HepG2 (cell line): Measurements from ENCODE around the gene DDX6. TPM values are rescaled to one million over a fixed set of nuclear protein-coding genes. Genes with fewer than 3 reads are reported as not detected.

Source experiments
- CC2D1A ChIP-seq: sonication (generic); formaldehyde crosslinking; IDR thresholded peaks from 2 replicates; pipeline ENCODE4 v1.8.1; 2023; ENCODE audit warnings: mild to moderate bottlenecking, missing genetic modification reagents
- ELF3 ChIP-seq: IDR thresholded peaks from 2 replicates; pipeline ENCODE4 v1.6.1; 2016; ENCODE audit warnings: missing genetic modification reagents, missing compliant biosample characterization
- NFRKB ChIP-seq: fragments of 450-650 bp; IDR thresholded peaks from 2 replicates; pipeline ENCODE4 v1.6.1; 2017
- ZNF20 ChIP-seq: sonication (generic); formaldehyde crosslinking; IDR thresholded peaks from 2 replicates; pipeline ENCODE4 v1.4.0; 2020; ENCODE audit warnings: mild to moderate bottlenecking, moderate library complexity, missing genetic modification reagents
- ZNF235 ChIP-seq: sonication (generic); formaldehyde crosslinking; IDR thresholded peaks from 2 replicates; pipeline ENCODE4 v1.8.1; 2023; ENCODE audit warnings: mild to moderate bottlenecking, missing genetic modification reagents, borderline replicate concordance
- ZNF468 ChIP-seq: sonication (generic); formaldehyde crosslinking; IDR thresholded peaks from 2 replicates; pipeline ENCODE4 v1.8.0; 2022; ENCODE audit warnings: mild to moderate bottlenecking, moderate library complexity, missing genetic modification reagents
- polyA plus RNA-seq, 8 experiments: library from polyadenylated mRNA; depleted of rRNA in 3 of 8; stranded (reverse) in 7 of 8; unstranded in 1 of 8; fragments of >200 nt; fragmentation: Illumina TruSeq in 4 of 8; extraction: Trizol in 4 of 8; gene quantifications; 2 replicates each; pipeline versions ENCODE4 v1.2.1 to v1.2.3, GENCODE V29; 2011 to 2016; ENCODE audit warnings: low read depth in 4 of 8, missing spikeins in 1 of 8, mixed read lengths in 1 of 8; ENCODE audit not compliant: insufficient read depth in 1 of 8
- total RNA-seq, 5 experiments: library from RNA; depleted of rRNA; stranded (reverse); fragments of >200 nt; fragmentation: Illumina TruSeq; extraction: Trizol; gene quantifications; 2 replicates each; pipeline ENCODE4 v1.2.3, GENCODE V29; 2016; ENCODE audit warnings: low read depth in 1 of 5
- TF ChIP-seq, protein P1 (sequence below): sonication (generic); formaldehyde crosslinking; IDR thresholded peaks from 2 replicates; pipeline ENCODE4 v1.4.0; 2020; ENCODE audit warnings: missing genetic modification reagents
- TF ChIP-seq, protein P2 (sequence below): sonication (generic); formaldehyde crosslinking; IDR thresholded peaks from 2 replicates; pipeline ENCODE4 v1.4.0; 2020; ENCODE audit warnings: missing genetic modification reagents
- TF ChIP-seq, protein P3 (sequence below): sonication (generic); formaldehyde crosslinking; IDR thresholded peaks from 2 replicates; pipeline ENCODE4 v1.4.0; 2020; ENCODE audit warnings: missing genetic modification reagents
- TF ChIP-seq, protein P4 (sequence below): sonication (generic); formaldehyde crosslinking; IDR thresholded peaks from 2 replicates; pipeline ENCODE4 v1.5.0; 2020; ENCODE audit warnings: mild to moderate bottlenecking, missing genetic modification reagents, borderline replicate concordance

The DDX6 gene
- total and polyA plus RNA-seq, 2 of the 13 experiments (the other 11 are each of a cell fraction or from before 2014, with no cell fraction given): 20.9 to 59.2 TPM

DNA sequence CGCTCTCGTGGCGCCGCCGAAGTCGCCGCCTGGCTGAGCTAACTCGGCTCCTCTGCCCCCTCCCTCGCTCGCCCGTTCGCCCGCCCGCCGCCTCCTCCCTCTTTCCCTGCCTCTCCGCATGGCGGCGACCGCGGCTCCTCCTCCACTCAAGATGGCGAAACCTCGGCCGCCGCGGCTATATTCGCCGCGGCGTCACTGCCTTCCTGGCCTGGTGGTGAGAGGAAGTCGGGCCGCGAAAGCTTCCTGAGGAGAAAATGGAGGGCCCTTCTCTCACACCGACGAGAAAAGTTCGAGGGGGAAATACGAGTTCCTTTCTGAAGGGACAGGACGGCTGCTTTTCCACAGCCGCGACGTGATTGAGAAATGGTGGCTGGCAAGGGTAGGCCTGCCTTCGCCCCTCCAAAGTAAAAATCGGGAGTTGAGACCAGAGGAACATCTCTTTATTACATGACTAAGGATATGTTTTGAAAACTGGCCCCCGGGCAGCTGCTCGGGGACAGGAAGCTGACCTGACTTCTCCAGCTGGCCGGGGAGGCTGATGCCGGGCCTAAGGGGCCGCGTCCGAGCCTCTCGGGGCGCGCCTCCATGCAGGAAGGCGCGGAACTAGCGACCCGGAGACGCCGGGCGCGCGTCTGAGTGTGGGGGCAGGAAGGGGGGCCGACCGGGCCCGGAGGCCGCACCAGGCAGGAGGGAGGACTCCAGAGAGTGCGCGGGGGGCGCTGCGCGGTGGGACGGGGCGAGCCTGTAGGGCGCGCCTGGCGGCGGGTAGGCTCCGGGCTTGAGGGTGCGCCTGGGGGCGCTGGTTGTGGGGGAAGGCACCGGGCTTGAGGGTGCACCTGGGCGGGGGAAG lies at the start of gene DDX6 (continued):
- TF ChIP-seq, protein P1, sequence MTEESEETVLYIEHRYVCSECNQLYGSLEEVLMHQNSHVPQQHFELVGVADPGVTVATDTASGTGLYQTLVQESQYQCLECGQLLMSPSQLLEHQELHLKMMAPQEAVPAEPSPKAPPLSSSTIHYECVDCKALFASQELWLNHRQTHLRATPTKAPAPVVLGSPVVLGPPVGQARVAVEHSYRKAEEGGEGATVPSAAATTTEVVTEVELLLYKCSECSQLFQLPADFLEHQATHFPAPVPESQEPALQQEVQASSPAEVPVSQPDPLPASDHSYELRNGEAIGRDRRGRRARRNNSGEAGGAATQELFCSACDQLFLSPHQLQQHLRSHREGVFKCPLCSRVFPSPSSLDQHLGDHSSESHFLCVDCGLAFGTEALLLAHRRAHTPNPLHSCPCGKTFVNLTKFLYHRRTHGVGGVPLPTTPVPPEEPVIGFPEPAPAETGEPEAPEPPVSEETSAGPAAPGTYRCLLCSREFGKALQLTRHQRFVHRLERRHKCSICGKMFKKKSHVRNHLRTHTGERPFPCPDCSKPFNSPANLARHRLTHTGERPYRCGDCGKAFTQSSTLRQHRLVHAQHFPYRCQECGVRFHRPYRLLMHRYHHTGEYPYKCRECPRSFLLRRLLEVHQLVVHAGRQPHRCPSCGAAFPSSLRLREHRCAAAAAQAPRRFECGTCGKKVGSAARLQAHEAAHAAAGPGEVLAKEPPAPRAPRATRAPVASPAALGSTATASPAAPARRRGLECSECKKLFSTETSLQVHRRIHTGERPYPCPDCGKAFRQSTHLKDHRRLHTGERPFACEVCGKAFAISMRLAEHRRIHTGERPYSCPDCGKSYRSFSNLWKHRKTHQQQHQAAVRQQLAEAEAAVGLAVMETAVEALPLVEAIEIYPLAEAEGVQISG (CRISPR knock-in tag): no peak; the same call in 1 of the 2 replicates
- 0 out of 2 replicates have a peak, but pooled peaks have one; percentile 51 for TF ChIP-seq ZNF235 (CRISPR knock-in tag)
- peak; percentile 67 for TF ChIP-seq NFRKB
- TF ChIP-seq, protein P2, sequence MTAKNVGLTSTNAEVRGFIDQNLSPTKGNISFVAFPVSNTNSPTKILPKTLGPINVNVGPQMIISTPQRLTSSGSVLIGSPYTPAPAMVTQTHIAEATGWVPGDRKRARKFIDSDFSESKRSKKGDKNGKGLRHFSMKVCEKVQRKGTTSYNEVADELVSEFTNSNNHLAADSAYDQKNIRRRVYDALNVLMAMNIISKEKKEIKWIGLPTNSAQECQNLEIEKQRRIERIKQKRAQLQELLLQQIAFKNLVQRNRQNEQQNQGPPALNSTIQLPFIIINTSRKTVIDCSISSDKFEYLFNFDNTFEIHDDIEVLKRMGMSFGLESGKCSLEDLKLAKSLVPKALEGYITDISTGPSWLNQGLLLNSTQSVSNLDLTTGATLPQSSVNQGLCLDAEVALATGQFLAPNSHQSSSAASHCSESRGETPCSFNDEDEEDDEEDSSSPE (CRISPR knock-in tag): peak; percentile 51
- TF ChIP-seq, protein P3, sequence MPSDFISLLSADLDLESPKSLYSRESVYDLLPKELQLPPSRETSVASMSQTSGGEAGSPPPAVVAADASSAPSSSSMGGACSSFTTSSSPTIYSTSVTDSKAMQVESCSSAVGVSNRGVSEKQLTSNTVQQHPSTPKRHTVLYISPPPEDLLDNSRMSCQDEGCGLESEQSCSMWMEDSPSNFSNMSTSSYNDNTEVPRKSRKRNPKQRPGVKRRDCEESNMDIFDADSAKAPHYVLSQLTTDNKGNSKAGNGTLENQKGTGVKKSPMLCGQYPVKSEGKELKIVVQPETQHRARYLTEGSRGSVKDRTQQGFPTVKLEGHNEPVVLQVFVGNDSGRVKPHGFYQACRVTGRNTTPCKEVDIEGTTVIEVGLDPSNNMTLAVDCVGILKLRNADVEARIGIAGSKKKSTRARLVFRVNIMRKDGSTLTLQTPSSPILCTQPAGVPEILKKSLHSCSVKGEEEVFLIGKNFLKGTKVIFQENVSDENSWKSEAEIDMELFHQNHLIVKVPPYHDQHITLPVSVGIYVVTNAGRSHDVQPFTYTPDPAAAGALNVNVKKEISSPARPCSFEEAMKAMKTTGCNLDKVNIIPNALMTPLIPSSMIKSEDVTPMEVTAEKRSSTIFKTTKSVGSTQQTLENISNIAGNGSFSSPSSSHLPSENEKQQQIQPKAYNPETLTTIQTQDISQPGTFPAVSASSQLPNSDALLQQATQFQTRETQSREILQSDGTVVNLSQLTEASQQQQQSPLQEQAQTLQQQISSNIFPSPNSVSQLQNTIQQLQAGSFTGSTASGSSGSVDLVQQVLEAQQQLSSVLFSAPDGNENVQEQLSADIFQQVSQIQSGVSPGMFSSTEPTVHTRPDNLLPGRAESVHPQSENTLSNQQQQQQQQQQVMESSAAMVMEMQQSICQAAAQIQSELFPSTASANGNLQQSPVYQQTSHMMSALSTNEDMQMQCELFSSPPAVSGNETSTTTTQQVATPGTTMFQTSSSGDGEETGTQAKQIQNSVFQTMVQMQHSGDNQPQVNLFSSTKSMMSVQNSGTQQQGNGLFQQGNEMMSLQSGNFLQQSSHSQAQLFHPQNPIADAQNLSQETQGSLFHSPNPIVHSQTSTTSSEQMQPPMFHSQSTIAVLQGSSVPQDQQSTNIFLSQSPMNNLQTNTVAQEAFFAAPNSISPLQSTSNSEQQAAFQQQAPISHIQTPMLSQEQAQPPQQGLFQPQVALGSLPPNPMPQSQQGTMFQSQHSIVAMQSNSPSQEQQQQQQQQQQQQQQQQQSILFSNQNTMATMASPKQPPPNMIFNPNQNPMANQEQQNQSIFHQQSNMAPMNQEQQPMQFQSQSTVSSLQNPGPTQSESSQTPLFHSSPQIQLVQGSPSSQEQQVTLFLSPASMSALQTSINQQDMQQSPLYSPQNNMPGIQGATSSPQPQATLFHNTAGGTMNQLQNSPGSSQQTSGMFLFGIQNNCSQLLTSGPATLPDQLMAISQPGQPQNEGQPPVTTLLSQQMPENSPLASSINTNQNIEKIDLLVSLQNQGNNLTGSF (CRISPR knock-in tag): 0 out of 2 replicates have a peak, but pooled peaks have one; percentile 44
- no peak for TF ChIP-seq CC2D1A (CRISPR knock-in tag)
- no peak for TF ChIP-seq ELF3 (CRISPR knock-in tag)
- TF ChIP-seq ZNF20: 0 out of 2 replicates have a peak, but pooled peaks have one; percentile 19
- peak; percentile 19; the same call in 1 of the 2 replicates for TF ChIP-seq ZNF468
- TF ChIP-seq, protein P4, sequence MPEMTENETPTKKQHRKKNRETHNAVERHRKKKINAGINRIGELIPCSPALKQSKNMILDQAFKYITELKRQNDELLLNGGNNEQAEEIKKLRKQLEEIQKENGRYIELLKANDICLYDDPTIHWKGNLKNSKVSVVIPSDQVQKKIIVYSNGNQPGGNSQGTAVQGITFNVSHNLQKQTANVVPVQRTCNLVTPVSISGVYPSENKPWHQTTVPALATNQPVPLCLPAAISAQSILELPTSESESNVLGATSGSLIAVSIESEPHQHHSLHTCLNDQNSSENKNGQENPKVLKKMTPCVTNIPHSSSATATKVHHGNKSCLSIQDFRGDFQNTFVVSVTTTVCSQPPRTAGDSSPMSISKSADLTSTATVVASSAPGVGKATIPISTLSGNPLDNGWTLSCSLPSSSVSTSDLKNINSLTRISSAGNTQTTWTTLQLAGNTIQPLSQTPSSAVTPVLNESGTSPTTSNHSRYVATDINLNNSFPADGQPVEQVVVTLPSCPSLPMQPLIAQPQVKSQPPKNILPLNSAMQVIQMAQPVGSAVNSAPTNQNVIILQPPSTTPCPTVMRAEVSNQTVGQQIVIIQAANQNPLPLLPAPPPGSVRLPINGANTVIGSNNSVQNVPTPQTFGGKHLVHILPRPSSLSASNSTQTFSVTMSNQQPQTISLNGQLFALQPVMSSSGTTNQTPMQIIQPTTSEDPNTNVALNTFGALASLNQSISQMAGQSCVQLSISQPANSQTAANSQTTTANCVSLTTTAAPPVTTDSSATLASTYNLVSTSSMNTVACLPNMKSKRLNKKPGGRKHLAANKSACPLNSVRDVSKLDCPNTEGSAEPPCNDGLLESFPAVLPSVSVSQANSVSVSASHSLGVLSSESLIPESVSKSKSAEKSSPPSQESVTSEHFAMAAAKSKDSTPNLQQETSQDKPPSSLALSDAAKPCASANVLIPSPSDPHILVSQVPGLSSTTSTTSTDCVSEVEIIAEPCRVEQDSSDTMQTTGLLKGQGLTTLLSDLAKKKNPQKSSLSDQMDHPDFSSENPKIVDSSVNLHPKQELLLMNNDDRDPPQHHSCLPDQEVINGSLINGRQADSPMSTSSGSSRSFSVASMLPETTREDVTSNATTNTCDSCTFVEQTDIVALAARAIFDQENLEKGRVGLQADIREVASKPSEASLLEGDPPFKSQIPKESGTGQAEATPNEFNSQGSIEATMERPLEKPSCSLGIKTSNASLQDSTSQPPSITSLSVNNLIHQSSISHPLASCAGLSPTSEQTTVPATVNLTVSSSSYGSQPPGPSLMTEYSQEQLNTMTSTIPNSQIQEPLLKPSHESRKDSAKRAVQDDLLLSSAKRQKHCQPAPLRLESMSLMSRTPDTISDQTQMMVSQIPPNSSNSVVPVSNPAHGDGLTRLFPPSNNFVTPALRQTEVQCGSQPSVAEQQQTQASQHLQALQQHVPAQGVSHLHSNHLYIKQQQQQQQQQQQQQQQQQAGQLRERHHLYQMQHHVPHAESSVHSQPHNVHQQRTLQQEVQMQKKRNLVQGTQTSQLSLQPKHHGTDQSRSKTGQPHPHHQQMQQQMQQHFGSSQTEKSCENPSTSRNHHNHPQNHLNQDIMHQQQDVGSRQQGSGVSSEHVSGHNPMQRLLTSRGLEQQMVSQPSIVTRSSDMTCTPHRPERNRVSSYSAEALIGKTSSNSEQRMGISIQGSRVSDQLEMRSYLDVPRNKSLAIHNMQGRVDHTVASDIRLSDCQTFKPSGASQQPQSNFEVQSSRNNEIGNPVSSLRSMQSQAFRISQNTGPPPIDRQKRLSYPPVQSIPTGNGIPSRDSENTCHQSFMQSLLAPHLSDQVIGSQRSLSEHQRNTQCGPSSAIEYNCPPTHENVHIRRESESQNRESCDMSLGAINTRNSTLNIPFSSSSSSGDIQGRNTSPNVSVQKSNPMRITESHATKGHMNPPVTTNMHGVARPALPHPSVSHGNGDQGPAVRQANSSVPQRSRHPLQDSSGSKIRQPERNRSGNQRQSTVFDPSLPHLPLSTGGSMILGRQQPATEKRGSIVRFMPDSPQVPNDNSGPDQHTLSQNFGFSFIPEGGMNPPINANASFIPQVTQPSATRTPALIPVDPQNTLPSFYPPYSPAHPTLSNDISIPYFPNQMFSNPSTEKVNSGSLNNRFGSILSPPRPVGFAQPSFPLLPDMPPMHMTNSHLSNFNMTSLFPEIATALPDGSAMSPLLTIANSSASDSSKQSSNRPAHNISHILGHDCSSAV: peak; percentile 59; the same call in 1 of the 2 replicates
